Measurements from ENCODE around the gene CACNG4. TPM values are rescaled to one million over a fixed set of nuclear protein-coding genes. Genes with fewer than 3 reads are reported as not detected.

The CACNG4 gene
- total and polyA plus RNA-seq, 2 experiments from 2014 or later = 1.6 to 4.1 TPM

DNA sequence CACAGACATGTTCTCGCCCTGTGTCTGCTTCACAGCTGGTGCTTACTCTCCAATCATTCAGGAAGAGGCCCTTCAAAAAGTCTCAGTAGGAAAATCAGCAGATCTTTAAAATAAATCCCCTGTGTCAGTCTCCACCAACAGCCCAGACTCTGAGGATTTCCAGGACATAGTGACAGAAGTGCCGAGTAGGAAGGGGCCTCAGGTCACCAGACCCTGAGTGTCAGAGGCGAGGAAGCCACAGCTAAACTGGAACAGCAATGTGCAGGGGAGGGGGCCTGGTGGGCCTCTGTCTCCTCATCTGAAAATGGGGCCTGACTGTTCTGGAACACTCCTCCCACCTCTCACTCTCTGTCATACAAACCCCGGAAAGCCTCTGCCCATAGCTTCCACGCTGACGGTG is 6.3 kb downstream of the CACNG4 start:
- H3K4me3 Mint-ChIP-seq = no peak overlapping the region

GRCh38 chr17:66971264-66971663 is 6.8 kb downstream of the CACNG4 start:
- no peaks in the 10 kb centered on the region for H3K9me2 ChIP-seq (ENCODE audit: insufficient read depth)
- no peaks in the 10 kb centered on the region for H3K36me3 Mint-ChIP-seq (ENCODE audit: low read depth)
- H3K27ac ChIP-seq (ENCODE audit: low read depth) = no peak overlapping the region
- H4K20me1 ChIP-seq (replicated peaks; ENCODE audit: insufficient read depth) = no peaks in the 10 kb centered on the region; the same call in 1 of the 2 replicates
- H3K79me2 ChIP-seq (replicated peaks; ENCODE audit: insufficient read depth) = no peaks in the 10 kb centered on the region
- peaks cover 10% of the 10 kb centered on the region for H3K4me1 Mint-ChIP-seq
- H3K36me3 ChIP-seq (ENCODE audit: insufficient read depth) = no peaks in the 10 kb centered on the region
- no peak overlapping the region for H3K4me3 ChIP-seq
- peaks cover 4% of the 10 kb centered on the region; the same call in 1 of the 2 replicates for H3K4me1 ChIP-seq (ENCODE audit: insufficient read depth)
- no peaks in the 10 kb centered on the region for H3F3A ChIP-seq (replicated peaks; ENCODE audit: low read depth)
- no peaks in the 10 kb centered on the region for H3K9me3 Mint-ChIP-seq
- ATAC-seq (no peak), DNase-seq (ENCODE audit: low spot score) (no peak)
- no peak overlapping the region for H3K4me2 ChIP-seq
- H3K27me3 ChIP-seq (ENCODE audit: insufficient read depth) = peaks cover 18% of the 10 kb centered on the region
- peaks cover 15% of the 10 kb centered on the region for H3K27me3 Mint-ChIP-seq (ENCODE audit: insufficient read depth, low read depth, poor library complexity)
- H2AFZ ChIP-seq = no peak overlapping the region
- no peak overlapping the region for H3K4me3 Mint-ChIP-seq
- H3K27ac Mint-ChIP-seq = no peak overlapping the region
- no peak for TF ChIP-seq JUNB (IDR thresholded peaks at IDR 0.05; ENCODE audit: unreplicated experiment)
- TF ChIP-seq, protein P1, sequence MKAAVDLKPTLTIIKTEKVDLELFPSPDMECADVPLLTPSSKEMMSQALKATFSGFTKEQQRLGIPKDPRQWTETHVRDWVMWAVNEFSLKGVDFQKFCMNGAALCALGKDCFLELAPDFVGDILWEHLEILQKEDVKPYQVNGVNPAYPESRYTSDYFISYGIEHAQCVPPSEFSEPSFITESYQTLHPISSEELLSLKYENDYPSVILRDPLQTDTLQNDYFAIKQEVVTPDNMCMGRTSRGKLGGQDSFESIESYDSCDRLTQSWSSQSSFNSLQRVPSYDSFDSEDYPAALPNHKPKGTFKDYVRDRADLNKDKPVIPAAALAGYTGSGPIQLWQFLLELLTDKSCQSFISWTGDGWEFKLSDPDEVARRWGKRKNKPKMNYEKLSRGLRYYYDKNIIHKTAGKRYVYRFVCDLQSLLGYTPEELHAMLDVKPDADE (IDR thresholded peaks at IDR 0.05) = no peak
- TF ChIP-seq POLR2AphosphoS5 (IDR thresholded peaks at IDR 0.05; ENCODE audit: low read depth) = no peak
- no peak for TF ChIP-seq ZNF114 (CRISPR knock-in tag; IDR thresholded peaks at IDR 0.05)
- TF ChIP-seq STAT1 (IDR thresholded peaks at IDR 0.05; ENCODE audit: unreplicated experiment) = no peak
- TF ChIP-seq EZH2phosphoT487 (IDR thresholded peaks at IDR 0.05; ENCODE audit: unreplicated experiment) = no peak
- no peak for TF ChIP-seq CREB1 (CRISPR knock-in tag; IDR thresholded peaks at IDR 0.05; ENCODE audit: low read depth)
- TF ChIP-seq EZH2 (IDR thresholded peaks at IDR 0.05; ENCODE audit: low read depth, unreplicated experiment) = no peak
- TF ChIP-seq, protein P2, sequence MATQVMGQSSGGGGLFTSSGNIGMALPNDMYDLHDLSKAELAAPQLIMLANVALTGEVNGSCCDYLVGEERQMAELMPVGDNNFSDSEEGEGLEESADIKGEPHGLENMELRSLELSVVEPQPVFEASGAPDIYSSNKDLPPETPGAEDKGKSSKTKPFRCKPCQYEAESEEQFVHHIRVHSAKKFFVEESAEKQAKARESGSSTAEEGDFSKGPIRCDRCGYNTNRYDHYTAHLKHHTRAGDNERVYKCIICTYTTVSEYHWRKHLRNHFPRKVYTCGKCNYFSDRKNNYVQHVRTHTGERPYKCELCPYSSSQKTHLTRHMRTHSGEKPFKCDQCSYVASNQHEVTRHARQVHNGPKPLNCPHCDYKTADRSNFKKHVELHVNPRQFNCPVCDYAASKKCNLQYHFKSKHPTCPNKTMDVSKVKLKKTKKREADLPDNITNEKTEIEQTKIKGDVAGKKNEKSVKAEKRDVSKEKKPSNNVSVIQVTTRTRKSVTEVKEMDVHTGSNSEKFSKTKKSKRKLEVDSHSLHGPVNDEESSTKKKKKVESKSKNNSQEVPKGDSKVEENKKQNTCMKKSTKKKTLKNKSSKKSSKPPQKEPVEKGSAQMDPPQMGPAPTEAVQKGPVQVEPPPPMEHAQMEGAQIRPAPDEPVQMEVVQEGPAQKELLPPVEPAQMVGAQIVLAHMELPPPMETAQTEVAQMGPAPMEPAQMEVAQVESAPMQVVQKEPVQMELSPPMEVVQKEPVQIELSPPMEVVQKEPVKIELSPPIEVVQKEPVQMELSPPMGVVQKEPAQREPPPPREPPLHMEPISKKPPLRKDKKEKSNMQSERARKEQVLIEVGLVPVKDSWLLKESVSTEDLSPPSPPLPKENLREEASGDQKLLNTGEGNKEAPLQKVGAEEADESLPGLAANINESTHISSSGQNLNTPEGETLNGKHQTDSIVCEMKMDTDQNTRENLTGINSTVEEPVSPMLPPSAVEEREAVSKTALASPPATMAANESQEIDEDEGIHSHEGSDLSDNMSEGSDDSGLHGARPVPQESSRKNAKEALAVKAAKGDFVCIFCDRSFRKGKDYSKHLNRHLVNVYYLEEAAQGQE (IDR thresholded peaks at IDR 0.05; ENCODE audit: unreplicated experiment) = no peak
- no peak for TF ChIP-seq NANOG (IDR thresholded peaks at IDR 0.05; ENCODE audit: borderline replicate concordance)
- TF ChIP-seq, protein P3, sequence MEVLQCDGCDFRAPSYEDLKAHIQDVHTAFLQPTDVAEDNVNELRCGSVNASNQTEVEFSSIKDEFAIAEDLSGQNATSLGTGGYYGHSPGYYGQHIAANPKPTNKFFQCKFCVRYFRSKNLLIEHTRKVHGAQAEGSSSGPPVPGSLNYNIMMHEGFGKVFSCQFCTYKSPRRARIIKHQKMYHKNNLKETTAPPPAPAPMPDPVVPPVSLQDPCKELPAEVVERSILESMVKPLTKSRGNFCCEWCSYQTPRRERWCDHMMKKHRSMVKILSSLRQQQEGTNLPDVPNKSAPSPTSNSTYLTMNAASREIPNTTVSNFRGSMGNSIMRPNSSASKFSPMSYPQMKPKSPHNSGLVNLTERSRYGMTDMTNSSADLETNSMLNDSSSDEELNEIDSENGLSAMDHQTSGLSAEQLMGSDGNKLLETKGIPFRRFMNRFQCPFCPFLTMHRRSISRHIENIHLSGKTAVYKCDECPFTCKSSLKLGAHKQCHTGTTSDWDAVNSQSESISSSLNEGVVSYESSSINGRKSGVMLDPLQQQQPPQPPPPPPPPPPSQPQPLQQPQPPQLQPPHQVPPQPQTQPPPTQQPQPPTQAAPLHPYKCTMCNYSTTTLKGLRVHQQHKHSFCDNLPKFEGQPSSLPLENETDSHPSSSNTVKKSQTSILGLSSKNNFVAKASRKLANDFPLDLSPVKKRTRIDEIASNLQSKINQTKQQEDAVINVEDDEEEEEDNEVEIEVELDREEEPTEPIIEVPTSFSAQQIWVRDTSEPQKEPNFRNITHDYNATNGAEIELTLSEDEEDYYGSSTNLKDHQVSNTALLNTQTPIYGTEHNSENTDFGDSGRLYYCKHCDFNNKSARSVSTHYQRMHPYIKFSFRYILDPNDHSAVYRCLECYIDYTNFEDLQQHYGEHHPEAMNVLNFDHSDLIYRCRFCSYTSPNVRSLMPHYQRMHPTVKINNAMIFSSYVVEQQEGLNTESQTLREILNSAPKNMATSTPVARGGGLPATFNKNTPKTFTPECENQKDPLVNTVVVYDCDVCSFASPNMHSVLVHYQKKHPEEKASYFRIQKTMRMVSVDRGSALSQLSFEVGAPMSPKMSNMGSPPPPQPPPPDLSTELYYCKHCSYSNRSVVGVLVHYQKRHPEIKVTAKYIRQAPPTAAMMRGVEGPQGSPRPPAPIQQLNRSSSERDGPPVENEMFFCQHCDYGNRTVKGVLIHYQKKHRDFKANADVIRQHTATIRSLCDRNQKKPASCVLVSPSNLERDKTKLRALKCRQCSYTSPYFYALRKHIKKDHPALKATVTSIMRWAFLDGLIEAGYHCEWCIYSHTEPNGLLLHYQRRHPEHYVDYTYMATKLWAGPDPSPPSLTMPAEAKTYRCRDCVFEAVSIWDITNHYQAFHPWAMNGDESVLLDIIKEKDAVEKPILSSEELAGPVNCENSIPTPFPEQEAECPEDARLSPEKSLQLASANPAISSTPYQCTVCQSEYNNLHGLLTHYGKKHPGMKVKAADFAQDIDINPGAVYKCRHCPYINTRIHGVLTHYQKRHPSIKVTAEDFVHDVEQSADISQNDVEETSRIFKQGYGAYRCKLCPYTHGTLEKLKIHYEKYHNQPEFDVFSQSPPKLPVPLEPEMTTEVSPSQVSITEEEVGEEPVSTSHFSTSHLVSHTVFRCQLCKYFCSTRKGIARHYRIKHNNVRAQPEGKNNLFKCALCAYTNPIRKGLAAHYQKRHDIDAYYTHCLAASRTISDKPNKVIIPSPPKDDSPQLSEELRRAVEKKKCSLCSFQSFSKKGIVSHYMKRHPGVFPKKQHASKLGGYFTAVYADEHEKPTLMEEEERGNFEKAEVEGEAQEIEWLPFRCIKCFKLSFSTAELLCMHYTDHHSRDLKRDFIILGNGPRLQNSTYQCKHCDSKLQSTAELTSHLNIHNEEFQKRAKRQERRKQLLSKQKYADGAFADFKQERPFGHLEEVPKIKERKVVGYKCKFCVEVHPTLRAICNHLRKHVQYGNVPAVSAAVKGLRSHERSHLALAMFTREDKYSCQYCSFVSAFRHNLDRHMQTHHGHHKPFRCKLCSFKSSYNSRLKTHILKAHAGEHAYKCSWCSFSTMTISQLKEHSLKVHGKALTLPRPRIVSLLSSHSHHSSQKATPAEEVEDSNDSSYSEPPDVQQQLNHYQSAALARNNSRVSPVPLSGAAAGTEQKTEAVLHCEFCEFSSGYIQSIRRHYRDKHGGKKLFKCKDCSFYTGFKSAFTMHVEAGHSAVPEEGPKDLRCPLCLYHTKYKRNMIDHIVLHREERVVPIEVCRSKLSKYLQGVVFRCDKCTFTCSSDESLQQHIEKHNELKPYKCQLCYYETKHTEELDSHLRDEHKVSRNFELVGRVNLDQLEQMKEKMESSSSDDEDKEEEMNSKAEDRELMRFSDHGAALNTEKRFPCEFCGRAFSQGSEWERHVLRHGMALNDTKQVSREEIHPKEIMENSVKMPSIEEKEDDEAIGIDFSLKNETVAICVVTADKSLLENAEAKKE (CRISPR knock-in tag; IDR thresholded peaks at IDR 0.05) = no peak

More for the DNA sequence above, 6.3 kb downstream of the CACNG4 start:
- Histone ChIP-seq H3F3A (replicated peaks; ENCODE audit: low read depth) (no peaks in the 10 kb centered on the region), H3K36me3 (ENCODE audit: insufficient read depth) (no peaks in the 10 kb centered on the region), H3K4me1 (ENCODE audit: insufficient read depth) (peaks cover 6% of the 10 kb centered on the region; the same call in 1 of the 2 replicates), H3K4me3 (no peak overlapping the region), H3K27me3 (ENCODE audit: insufficient read depth) (peaks cover 23% of the 10 kb centered on the region), H2AFZ (no peak overlapping the region), H3K27ac (ENCODE audit: low read depth) (no peak overlapping the region), H3K9me2 (ENCODE audit: insufficient read depth) (no peaks in the 10 kb centered on the region), H3K4me2 (no peak overlapping the region), H4K20me1 (replicated peaks; ENCODE audit: insufficient read depth) (no peaks in the 10 kb centered on the region; the same call in 1 of the 2 replicates), H3K79me2 (replicated peaks; ENCODE audit: insufficient read depth) (no peaks in the 10 kb centered on the region)
- no peak for DNase-seq (ENCODE audit: low spot score)
- H3K36me3 Mint-ChIP-seq (ENCODE audit: low read depth) = no peaks in the 10 kb centered on the region
- H3K4me1 Mint-ChIP-seq = peaks cover 10% of the 10 kb centered on the region
- peaks cover 19% of the 10 kb centered on the region for H3K27me3 Mint-ChIP-seq (ENCODE audit: insufficient read depth, low read depth, poor library complexity)
- no peak overlapping the region for H3K27ac Mint-ChIP-seq
- no peak for TF ChIP-seq STAT1 (IDR thresholded peaks at IDR 0.05; ENCODE audit: unreplicated experiment)
- H3K9me3 Mint-ChIP-seq = no peaks in the 10 kb centered on the region
- ATAC-seq = no peak

Data from GM23338 (cell line).